DMS 273 (cell line): ENCODE measurements around the gene SLC26A9.

Source experiments
- DNase-seq: peaks from one replicate; lab custom pipeline; 2025; ENCODE audit not compliant: unreplicated experiment; lab: John Stamatoyannopoulos, UW

Gene SLC26A9

GRCh38 chr1:205949753-205950152, 6.5 kb upstream of the SLC26A9 start:
- no peak for DNase-seq

GRCh38 chr1:205948886-205949285, 5.6 kb upstream of the SLC26A9 start:
- DNase-seq: no peak

- no peak for DNase-seq
Observed at GRCh38 chr1:205948039-205948438, 4.8 kb upstream of the SLC26A9 start.

GRCh38 chr1:205947024-205947423, 3.8 kb upstream of the SLC26A9 start:
- DNase-seq: no peak

GRCh38 chr1:205945069-205945468, 1.8 kb upstream of the SLC26A9 start:
- no peak for DNase-seq

GRCh38 chr1:205944525-205944924, 1.3 kb upstream of the SLC26A9 start:
- no peak for DNase-seq

- no peak for DNase-seq
Observed at GRCh38 chr1:205942631-205943159, 561 bp downstream of the SLC26A9 start.

GRCh38 chr1:205940710-205941109, 2.5 kb downstream of the SLC26A9 start:
- DNase-seq: no peak

- DNase-seq: peak; percentile 77
Observed at GRCh38 chr1:205939690-205940330, 3.4 kb downstream of the SLC26A9 start.

GRCh38 chr1:205938682-205939081, 4.6 kb downstream of the SLC26A9 start:
- DNase-seq: peak; percentile 77

GRCh38 chr1:205936846-205937586, 6.2 kb downstream of the SLC26A9 start:
- no peak for DNase-seq

GRCh38 chr1:205936311-205936710, 6.9 kb downstream of the SLC26A9 start:
- DNase-seq: no peak

- no peak for DNase-seq
Observed at GRCh38 chr1:205935869-205936268, 7.4 kb downstream of the SLC26A9 start.

GRCh38 chr1:205934788-205935187, 8.5 kb downstream of the SLC26A9 start:
- no peak for DNase-seq

- no peak for DNase-seq
Observed at GRCh38 chr1:205933671-205934618, 9.3 kb downstream of the SLC26A9 start.

- DNase-seq: no peak
Observed at GRCh38 chr1:205932776-205933175, 10.5 kb downstream of the SLC26A9 start.

- no peak for DNase-seq
Observed at GRCh38 chr1:205930799-205931281, 12.4 kb downstream of the SLC26A9 start.

- DNase-seq: no peak
Observed at GRCh38 chr1:205930195-205930577, 13.1 kb downstream of the SLC26A9 start.

GRCh38 chr1:205929496-205930194, 13.6 kb downstream of the SLC26A9 start:
- no peak for DNase-seq

- DNase-seq: no peak
Observed at GRCh38 chr1:205928317-205928716, 14.9 kb downstream of the SLC26A9 start.

- DNase-seq: no peak
Observed at GRCh38 chr1:205927676-205928075, 15.6 kb downstream of the SLC26A9 start.
